Body of pancreas (tissue), 4 donors: ENCODE results near the gene SMIM1. TPM values are rescaled to one million over a fixed set of nuclear protein-coding genes. Genes with fewer than 3 reads are reported as not detected.

Experiments
- ATAC-seq: fragments of 150-250 bp; one replicate; pipeline ENCODE4 v1.9.1; 2016
- DNase-seq, 4 donors: peaks; one replicate each; pipeline ENCODE4 v3.0.0-alpha.2; 2019
- H3K27ac ChIP-seq, 4 donors: fragments of 200-600 bp; sonication (generic); 1 replicate in 3 of 4; 2 replicates in 1 of 4; pipeline versions ENCODE4 v1.5.1 to v1.6.1; 2016 to 2019; ENCODE audit warnings: mild to moderate bottlenecking in 1 of 4, mixed read lengths in 1 of 4, moderate library complexity in 1 of 4
- H3K27me3 ChIP-seq, 2 donors: fragments of 200-600 bp; sonication (generic); one replicate each; pipeline ENCODE4 v1.6.0; 2016; ENCODE audit warnings: mild to moderate bottlenecking in 1 of 2
- H3K36me3 ChIP-seq, 2 donors: fragments of 200-600 bp; sonication (generic); replicated peaks in 1 of 2; 2 replicates each; pipeline ENCODE4 v1.5.1; 2016; ENCODE audit warnings: low read depth in 2 of 2; ENCODE audit not compliant: insufficient read depth in 1 of 2
- H3K4me1 ChIP-seq: fragments of 200-600 bp; sonication (generic); one replicate; pipeline ENCODE4 v1.6.0; 2016
- H3K4me3 ChIP-seq, 2 donors: fragments of 200-600 bp; sonication (generic); 1 replicate in 1 of 2; 2 replicates in 1 of 2; pipeline ENCODE4 v1.5.1; 2016 to 2019
- H3K9me3 ChIP-seq, 3 donors: fragments of 200-600 bp; sonication (generic); 1 replicate in 2 of 3; 2 replicates in 1 of 3; pipeline ENCODE4 v1.5.1; 2016
- POLR2A ChIP-seq, 3 donors: fragments of 450-650 bp; IDR thresholded peaks; one replicate each; pipeline ENCODE4 v1.6.1; 2016; ENCODE audit warnings: antibody characterized with exemption in 3 of 3, mild to moderate bottlenecking in 2 of 3
- WGBS, 2 donors: methylation state at CpG; one replicate each; pipeline ENCODE4 v1.1.5; 2017; 5-methylcytosine and 5-hydroxymethylcytosine counted together
- intact Hi-C: fragments of 100-400 bp; cut with DNase I; formaldehyde crosslinking; loops from one replicate; pipeline ENCODE4 v1.15.1; 2023
- total RNA-seq, 2 donors: library from RNA; depleted of rRNA; stranded (reverse); fragments of >200 nt; gene quantifications; one replicate each; pipeline ENCODE4 v1.1.0, GENCODE V29; 2016
- TF ChIP-seq, protein P1 (sequence below), 7 experiments: fragments of 450-650 bp in 4 of 7; fragments of 200-600 bp in 3 of 7; sonication (generic) in 3 of 7; IDR thresholded peaks; one replicate each; pipeline ENCODE4 v1.5.1; 2016 to 2019; ENCODE audit warnings: antibody characterized with exemption in 7 of 7

Gene SMIM1
- total RNA-seq, 2 donors from 2014 or later = 5.2 TPM; not detected in 1

DNA sequence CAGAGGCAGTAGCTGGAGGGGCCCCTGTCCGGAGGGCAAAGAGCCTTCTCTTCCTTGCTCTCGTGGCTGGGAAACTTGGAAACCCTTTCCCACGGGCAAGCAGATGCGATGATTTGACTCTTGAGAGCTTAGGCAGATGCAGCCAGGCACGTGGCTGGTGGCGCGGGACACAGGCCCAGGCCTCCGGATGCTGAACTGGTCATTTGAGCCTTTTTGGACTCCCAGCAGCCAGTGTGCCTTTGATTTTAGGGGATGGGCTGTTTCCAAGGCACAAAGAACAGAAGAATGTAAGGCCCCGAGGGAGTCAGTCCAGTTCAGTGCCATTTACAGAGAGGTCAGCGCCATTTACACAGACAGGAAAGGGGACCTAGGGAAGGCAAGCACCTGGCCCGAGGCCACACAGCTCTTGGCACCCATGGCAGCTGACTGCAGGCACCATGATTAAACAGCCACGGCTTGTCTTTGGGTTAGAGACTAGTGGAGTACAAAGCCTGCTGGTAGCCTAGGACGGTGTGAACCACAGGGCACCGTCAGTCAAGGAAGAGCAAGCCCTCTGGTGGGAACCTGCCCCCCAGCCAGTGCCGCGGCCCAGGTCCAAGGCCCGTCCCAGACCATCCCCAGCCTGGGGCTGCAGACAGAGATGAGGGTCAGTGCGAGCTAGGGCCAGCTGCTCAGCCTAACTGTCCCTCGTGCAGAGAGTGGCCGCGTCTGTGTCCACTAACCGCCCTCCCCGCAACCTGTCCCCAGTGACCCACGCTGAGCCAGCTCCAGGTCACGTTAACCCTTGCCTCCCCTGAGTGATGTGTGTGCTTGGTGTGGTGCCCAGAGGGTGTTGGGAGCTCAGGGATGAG, 40.7 kb upstream of the SMIM1 start:
- H3K4me3 ChIP-seq = no peak overlapping the region
- no peaks in the 10 kb centered on the region for H3K4me1 ChIP-seq
- H3K9me3 ChIP-seq = no peaks in the 10 kb centered on the region
- ATAC-seq (no peak), DNase-seq (no peak)
- TF ChIP-seq POLR2A (IDR thresholded peaks at IDR 0.05) = no peak
- TF ChIP-seq, protein P1, sequence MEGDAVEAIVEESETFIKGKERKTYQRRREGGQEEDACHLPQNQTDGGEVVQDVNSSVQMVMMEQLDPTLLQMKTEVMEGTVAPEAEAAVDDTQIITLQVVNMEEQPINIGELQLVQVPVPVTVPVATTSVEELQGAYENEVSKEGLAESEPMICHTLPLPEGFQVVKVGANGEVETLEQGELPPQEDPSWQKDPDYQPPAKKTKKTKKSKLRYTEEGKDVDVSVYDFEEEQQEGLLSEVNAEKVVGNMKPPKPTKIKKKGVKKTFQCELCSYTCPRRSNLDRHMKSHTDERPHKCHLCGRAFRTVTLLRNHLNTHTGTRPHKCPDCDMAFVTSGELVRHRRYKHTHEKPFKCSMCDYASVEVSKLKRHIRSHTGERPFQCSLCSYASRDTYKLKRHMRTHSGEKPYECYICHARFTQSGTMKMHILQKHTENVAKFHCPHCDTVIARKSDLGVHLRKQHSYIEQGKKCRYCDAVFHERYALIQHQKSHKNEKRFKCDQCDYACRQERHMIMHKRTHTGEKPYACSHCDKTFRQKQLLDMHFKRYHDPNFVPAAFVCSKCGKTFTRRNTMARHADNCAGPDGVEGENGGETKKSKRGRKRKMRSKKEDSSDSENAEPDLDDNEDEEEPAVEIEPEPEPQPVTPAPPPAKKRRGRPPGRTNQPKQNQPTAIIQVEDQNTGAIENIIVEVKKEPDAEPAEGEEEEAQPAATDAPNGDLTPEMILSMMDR (IDR thresholded peaks at IDR 0.05) = no peak
- H3K27ac ChIP-seq = no peak overlapping the region
- intact Hi-C loops = no loop called here
- WGBS, 2 donors = 32 to 43% methylated on average over 10 to 25 of the region's 25 CpGs
- no peaks in the 10 kb centered on the region for H3K36me3 ChIP-seq
- no peaks in the 10 kb centered on the region for H3K27me3 ChIP-seq

DNA sequence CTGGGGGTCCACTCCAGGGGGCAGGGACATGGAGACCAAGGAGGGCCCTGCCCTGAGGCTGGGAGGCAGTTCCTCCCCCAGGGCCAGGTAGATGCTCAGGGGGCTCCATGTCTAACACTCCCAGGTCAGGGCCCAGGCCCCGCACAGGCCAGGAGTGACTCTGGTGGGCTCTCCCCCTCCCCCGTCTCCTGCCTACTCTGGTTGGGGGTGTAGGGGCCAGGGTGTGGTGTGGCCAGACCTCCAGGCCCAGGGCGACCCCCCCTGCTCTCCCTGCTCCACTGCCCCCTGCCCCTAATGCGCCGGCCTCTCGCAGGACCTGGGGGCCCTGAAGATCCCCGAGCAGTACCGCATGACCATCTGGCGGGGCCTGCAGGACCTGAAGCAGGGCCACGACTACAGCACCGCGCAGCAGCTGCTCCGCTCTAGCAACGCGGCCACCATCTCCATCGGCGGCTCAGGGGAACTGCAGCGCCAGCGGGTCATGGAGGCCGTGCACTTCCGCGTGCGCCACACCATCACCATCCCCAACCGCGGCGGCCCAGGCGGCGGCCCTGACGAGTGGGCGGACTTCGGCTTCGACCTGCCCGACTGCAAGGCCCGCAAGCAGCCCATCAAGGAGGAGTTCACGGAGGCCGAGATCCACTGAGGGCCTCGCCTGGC, 40.0 kb upstream of the SMIM1 start:
- H3K4me3 ChIP-seq = no peak overlapping the region
- TF ChIP-seq, protein P1 (IDR thresholded peaks at IDR 0.05) = no peak
- TF ChIP-seq POLR2A (IDR thresholded peaks at IDR 0.05) = no peak
- intact Hi-C loops = no loop called here
- ATAC-seq (no peak), DNase-seq (no peak)
- H3K36me3 ChIP-seq = no peaks in the 10 kb centered on the region
- no peak overlapping the region for H3K27ac ChIP-seq
- 28 to 69% methylated on average over 13 to 20 of the region's 37 CpGs for WGBS, 2 donors
- no peaks in the 10 kb centered on the region for H3K9me3 ChIP-seq
- H3K4me1 ChIP-seq = no peaks in the 10 kb centered on the region
- H3K27me3 ChIP-seq = no peaks in the 10 kb centered on the region

DNA sequence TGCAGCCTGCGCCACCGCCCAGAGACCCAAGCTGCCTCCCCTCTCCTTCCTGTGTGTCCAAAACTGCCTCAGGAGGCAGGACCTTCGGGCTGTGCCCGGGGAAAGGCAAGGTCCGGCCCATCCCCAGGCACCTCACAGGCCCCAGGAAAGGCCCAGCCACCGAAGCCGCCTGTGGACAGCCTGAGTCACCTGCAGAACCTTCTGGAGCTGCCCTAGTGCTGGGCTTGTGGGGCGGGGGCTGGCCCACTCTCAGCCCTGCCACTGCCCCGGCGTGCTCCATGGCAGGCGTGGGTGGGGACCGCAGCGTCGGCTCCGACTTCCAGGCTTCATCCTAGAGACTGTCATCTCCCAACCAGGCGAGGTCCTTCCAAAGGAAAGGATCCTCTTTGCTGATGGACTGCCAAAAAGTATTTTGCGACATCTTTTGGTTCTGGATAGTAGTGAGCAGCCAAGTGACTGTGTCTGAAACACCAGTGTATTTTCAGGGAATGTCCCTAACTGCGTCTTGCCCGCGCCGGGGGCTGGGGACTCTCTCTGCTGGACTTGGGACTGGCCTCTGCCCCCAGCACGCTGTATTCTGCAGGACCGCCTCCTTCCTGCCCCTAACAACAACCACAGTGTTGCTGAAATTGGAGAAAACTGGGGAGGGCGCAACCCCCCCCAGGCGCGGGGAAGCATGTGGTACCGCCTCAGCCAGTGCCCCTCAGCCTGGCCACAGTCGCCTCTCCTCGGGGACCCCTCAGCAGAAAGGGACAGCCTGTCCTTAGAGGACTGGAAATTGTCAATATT, 39.3 kb upstream of the SMIM1 start:
- Histone ChIP-seq H3K4me1 (no peaks in the 10 kb centered on the region), H3K9me3 (no peaks in the 10 kb centered on the region), H3K4me3 (no peak overlapping the region), H3K36me3 (no peaks in the 10 kb centered on the region), H3K27ac (no peak overlapping the region), H3K27me3 (no peaks in the 10 kb centered on the region)
- TF ChIP-seq POLR2A (IDR thresholded peaks at IDR 0.05) = no peak
- TF ChIP-seq, protein P1 (IDR thresholded peaks at IDR 0.05) = no peak
- ATAC-seq (no peak), DNase-seq (no peak)
- intact Hi-C loops = no loop called here
- 58 to 83% methylated on average over 23 to 24 of the region's 29 CpGs for WGBS, 2 donors

DNA sequence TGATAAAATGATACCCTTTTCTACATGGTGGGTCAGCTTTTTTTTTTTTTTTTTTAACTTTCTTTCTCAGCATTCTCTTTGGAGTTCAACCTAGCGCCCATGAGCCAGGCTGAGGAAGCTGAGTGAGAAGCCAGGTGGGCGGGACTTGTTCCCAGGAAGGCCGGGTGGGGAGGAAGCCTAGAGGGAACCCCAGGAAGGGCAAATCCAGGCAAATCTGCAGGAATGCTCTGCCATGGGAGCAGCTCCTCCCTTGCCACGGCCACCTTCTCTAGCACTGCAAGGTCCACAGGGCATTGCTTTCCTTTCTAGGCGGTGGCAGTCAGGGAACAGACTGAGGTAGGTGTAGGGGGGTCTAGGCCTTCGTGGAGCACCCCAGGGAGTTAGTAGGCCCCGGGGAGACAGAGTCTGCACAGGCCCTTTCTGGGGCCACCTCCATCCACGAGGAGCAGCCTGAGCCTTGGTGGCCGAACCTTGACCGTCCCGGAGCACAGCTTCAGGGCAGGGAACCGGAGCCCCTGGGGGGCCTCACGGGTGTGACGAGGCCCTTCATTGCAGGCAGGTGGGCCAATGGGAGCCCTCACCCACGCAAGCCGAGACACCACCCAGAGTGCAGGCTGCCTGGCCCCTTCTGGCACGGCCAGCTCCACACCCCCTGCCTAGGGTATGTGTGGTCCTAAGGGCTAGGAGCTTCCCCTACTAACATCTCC, 38.5 kb upstream of the SMIM1 start:
- 59 to 76% methylated on average over 3 to 17 of the region's 17 CpGs for WGBS, 2 donors
- ATAC-seq (no peak), DNase-seq (no peak)
- intact Hi-C loops = no loop called here
- no peak overlapping the region for H3K4me3 ChIP-seq
- no peaks in the 10 kb centered on the region for H3K27me3 ChIP-seq
- no peak overlapping the region for H3K27ac ChIP-seq
- no peaks in the 10 kb centered on the region for H3K4me1 ChIP-seq
- TF ChIP-seq POLR2A (IDR thresholded peaks at IDR 0.05) = no peak
- TF ChIP-seq, protein P1 (IDR thresholded peaks at IDR 0.05) = no peak
- no peaks in the 10 kb centered on the region for H3K9me3 ChIP-seq
- H3K36me3 ChIP-seq = peaks cover 0 to 5% of the 10 kb centered on the region in 2 donors
